Medulla oblongata (tissue), 1 donor: ENCODE measurements around the gene ACTL10.

Source experiments
- DNase-seq: peaks from one replicate; pipeline ENCODE4 v3.0.0-alpha.2; 2015; ENCODE audit errors: extremely low spot score

ACTL10 gene

GRCh38 chr20:33649201-33649681 is 17.5 kb upstream of the ACTL10 start:
- peak; percentile 63 for DNase-seq

- no peak for DNase-seq
Observed at GRCh38 chr20:33650111-33650752, 16.5 kb upstream of the ACTL10 start.

- DNase-seq, result no peak
Observed at GRCh38 chr20:33650753-33651561, 15.8 kb upstream of the ACTL10 start.

GRCh38 chr20:33651562-33652048 is 15.1 kb upstream of the ACTL10 start:
- no peak for DNase-seq

GRCh38 chr20:33653218-33653899 is 13.4 kb upstream of the ACTL10 start:
- DNase-seq, result peak; percentile 78

GRCh38 chr20:33653900-33654596 is 12.7 kb upstream of the ACTL10 start:
- DNase-seq, result no peak

- no peak for DNase-seq
Observed at GRCh38 chr20:33654680-33655161, 12.0 kb upstream of the ACTL10 start.

- no peak for DNase-seq
Observed at GRCh38 chr20:33655164-33655563, 11.6 kb upstream of the ACTL10 start.

GRCh38 chr20:33656010-33656782 is 10.5 kb upstream of the ACTL10 start:
- no peak for DNase-seq

GRCh38 chr20:33656783-33657703 is 9.7 kb upstream of the ACTL10 start:
- DNase-seq, result no peak

GRCh38 chr20:33657704-33658095 is 9.0 kb upstream of the ACTL10 start:
- no peak for DNase-seq

GRCh38 chr20:33658510-33658909 is 8.2 kb upstream of the ACTL10 start:
- no peak for DNase-seq

- DNase-seq, result no peak
Observed at GRCh38 chr20:33658929-33659328, 7.8 kb upstream of the ACTL10 start.

- no peak for DNase-seq
Observed at GRCh38 chr20:33659341-33660034, 7.3 kb upstream of the ACTL10 start.

- DNase-seq, result no peak
Observed at GRCh38 chr20:33660035-33660684, 6.6 kb upstream of the ACTL10 start.

- DNase-seq, result no peak
Observed at GRCh38 chr20:33660685-33661058, 6.1 kb upstream of the ACTL10 start.

- DNase-seq, result no peak
Observed at GRCh38 chr20:33662172-33662571, 4.6 kb upstream of the ACTL10 start, which contains the start of gene C20orf144. C20orf144 (plus strand) TSS chr20:33662327; CDS start chr20:33662346, 19 bp downstream.
